Measurements from ENCODE around the gene TNNI3K. TPM values are rescaled to one million over a fixed set of nuclear protein-coding genes. Genes with fewer than 3 reads are reported as not detected.
A peak's percentile ranks its signal among the peaks of the same experiment; 100 is the strongest.

Gene TNNI3K
- total RNA-seq, 1 donor from 2014 or later: not detected

DNA sequence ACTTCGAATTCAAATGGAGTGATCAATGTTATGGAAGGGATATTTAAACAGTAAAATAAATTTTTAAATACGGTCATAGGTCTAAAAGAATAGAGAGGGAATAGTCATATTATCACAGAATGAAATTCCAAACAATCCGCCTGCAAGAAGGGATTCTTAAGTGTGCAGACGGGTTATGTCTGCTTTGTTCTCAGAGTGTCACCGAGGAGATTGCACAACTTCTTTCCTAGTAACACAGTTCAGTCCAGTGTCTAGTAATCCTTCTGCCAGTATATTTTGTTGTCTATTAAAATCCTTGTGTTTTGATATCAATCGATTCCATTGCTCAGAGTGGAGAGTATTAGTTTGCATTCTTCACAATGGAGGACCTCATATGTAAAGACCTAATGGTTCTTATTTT lies 228.8 kb downstream of the TNNI3K start:
- Mint-ChIP-seq H3K27ac (ENCODE audit: unreplicated experiment) (no peak overlapping the region), H3K4me3 (ENCODE audit: unreplicated experiment) (no peak overlapping the region), H3K27me3 (ENCODE audit: unreplicated experiment) (peaks cover 9% of the 10 kb centered on the region), H3K4me1 (ENCODE audit: unreplicated experiment) (no peaks in the 10 kb centered on the region), H3K36me3 (ENCODE audit: unreplicated experiment) (no peaks in the 10 kb centered on the region), H3K9me3 (ENCODE audit: unreplicated experiment) (no peaks in the 10 kb centered on the region)
- TF ChIP-seq, protein P1, sequence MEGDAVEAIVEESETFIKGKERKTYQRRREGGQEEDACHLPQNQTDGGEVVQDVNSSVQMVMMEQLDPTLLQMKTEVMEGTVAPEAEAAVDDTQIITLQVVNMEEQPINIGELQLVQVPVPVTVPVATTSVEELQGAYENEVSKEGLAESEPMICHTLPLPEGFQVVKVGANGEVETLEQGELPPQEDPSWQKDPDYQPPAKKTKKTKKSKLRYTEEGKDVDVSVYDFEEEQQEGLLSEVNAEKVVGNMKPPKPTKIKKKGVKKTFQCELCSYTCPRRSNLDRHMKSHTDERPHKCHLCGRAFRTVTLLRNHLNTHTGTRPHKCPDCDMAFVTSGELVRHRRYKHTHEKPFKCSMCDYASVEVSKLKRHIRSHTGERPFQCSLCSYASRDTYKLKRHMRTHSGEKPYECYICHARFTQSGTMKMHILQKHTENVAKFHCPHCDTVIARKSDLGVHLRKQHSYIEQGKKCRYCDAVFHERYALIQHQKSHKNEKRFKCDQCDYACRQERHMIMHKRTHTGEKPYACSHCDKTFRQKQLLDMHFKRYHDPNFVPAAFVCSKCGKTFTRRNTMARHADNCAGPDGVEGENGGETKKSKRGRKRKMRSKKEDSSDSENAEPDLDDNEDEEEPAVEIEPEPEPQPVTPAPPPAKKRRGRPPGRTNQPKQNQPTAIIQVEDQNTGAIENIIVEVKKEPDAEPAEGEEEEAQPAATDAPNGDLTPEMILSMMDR (IDR thresholded peaks at IDR 0.05): no peak
- DNase-seq (ENCODE audit: extremely low spot score, unreplicated experiment): no peak

DNA sequence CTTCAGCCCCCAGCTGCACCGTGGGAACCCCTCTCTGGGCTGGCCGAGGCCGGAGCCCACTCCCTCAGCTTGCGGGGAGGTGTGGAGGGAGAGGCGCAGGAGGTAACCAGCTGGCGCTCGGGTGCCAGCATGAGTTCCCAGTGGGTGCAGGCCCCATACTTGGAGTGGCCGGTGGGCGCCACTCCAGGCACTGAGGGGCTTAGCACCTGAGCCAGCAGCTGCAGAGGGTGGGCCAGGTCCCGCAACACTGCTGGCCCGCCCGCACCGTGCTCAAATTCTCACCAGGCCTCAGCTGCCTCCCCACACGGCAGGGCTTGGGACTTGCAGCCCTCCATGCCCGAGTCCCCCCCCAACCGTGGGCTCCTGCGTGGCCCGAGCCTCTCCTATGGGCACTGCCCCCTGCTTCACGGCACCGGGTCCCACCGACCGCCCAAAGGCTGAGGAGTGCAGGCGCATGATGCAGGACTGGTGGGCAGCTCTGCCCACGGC lies 230.1 kb downstream of the TNNI3K start:
- Mint-ChIP-seq H3K9me3 (ENCODE audit: unreplicated experiment) (no peaks in the 10 kb centered on the region), H3K4me3 (ENCODE audit: unreplicated experiment) (no peak overlapping the region), H3K27ac (ENCODE audit: unreplicated experiment) (no peak overlapping the region), H3K27me3 (ENCODE audit: unreplicated experiment) (peaks cover 16% of the 10 kb centered on the region), H3K4me1 (ENCODE audit: unreplicated experiment) (no peaks in the 10 kb centered on the region), H3K36me3 (ENCODE audit: unreplicated experiment) (no peaks in the 10 kb centered on the region)
- DNase-seq (ENCODE audit: extremely low spot score, unreplicated experiment): no peak
- TF ChIP-seq, protein P1 (IDR thresholded peaks at IDR 0.05): no peak

DNA sequence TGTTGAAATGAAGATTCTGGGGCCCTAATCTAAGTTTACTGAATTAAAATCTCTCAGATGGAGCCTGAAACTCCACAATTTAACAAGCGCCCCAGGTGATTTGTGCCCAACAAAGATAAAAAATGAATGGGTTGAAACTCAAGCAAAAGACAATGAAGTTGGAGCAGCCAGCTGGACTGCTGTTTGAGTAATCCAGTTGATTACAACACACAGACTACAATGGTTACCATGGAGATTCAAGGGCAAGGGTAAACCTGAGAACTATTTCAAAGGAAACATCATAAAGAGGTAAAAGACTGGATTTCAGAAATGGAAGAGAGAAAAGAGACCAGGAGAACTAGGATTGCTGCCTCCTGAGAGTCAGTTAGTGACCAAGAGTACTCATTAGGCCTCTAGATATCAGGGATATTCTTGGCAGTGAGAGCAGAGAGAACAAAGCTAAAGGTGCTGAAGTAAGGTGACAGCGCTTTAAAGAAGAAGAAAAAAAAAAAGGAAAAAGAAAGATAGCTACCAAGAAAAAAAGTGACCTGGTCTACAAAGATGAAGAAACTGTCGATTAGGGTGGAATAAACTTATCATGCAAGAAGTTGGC lies 232.7 kb downstream of the TNNI3K start:
- TF ChIP-seq, protein P1 (IDR thresholded peaks at IDR 0.05): no peak
- H3K36me3 Mint-ChIP-seq (ENCODE audit: unreplicated experiment): no peaks in the 10 kb centered on the region
- H3K4me1 Mint-ChIP-seq (ENCODE audit: unreplicated experiment): no peaks in the 10 kb centered on the region
- H3K9me3 Mint-ChIP-seq (ENCODE audit: unreplicated experiment): no peaks in the 10 kb centered on the region
- H3K27me3 Mint-ChIP-seq (ENCODE audit: unreplicated experiment): peaks cover 20% of the 10 kb centered on the region
- no peak overlapping the region for H3K4me3 Mint-ChIP-seq (ENCODE audit: unreplicated experiment)
- DNase-seq (ENCODE audit: extremely low spot score, unreplicated experiment): no peak
- H3K27ac Mint-ChIP-seq (ENCODE audit: unreplicated experiment): no peak overlapping the region

DNA sequence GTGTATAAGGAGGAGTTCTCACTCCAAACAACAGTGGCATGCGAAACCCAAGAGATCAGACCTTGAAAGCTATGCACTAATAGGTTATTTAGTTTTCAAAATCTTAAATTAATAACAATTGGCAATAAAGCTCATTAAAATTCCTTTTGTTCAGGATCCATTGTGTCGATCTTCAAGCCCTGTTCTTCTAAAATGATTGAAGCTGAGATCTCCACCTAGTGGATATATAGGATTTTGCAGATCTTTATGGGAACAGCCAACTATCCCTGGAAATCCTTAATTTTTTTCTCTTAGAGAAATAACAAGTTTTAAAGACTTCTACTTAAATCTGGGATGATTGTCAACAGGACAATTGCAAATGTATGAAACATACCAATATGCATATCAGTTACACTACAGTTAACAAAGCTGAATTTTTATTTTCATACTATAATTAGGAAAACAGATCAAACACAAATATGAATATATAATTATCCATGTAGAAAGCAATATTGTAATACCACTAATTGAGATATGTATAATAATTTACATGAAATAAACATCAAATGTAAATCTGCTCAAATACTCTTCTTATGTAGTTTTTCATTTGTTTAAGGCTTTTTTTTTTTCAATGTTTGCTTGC lies 233.9 kb downstream of the TNNI3K start:
- Mint-ChIP-seq H3K9me3 (ENCODE audit: unreplicated experiment) (no peaks in the 10 kb centered on the region), H3K27me3 (ENCODE audit: unreplicated experiment) (peaks cover 20% of the 10 kb centered on the region), H3K4me3 (ENCODE audit: unreplicated experiment) (no peak overlapping the region), H3K4me1 (ENCODE audit: unreplicated experiment) (no peaks in the 10 kb centered on the region), H3K36me3 (ENCODE audit: unreplicated experiment) (no peaks in the 10 kb centered on the region), H3K27ac (ENCODE audit: unreplicated experiment) (no peak overlapping the region)
- TF ChIP-seq, protein P1 (IDR thresholded peaks at IDR 0.05): peak; percentile 71
- no peak for DNase-seq (ENCODE audit: extremely low spot score, unreplicated experiment)

- Mint-ChIP-seq H3K36me3 (ENCODE audit: unreplicated experiment) (no peaks in the 10 kb centered on the region), H3K9me3 (ENCODE audit: unreplicated experiment) (no peaks in the 10 kb centered on the region), H3K27me3 (ENCODE audit: unreplicated experiment) (peaks cover 20% of the 10 kb centered on the region), H3K4me3 (ENCODE audit: unreplicated experiment) (no peak overlapping the region), H3K4me1 (ENCODE audit: unreplicated experiment) (no peaks in the 10 kb centered on the region), H3K27ac (ENCODE audit: unreplicated experiment) (no peak overlapping the region)
- TF ChIP-seq, protein P1 (IDR thresholded peaks at IDR 0.05): no peak
- no peak for DNase-seq (ENCODE audit: extremely low spot score, unreplicated experiment)
These were observed 235.1 kb downstream of the TNNI3K start for GRCh38 chr1:74470251-74470650.

All from osteocyte (in vitro differentiated cells).